ENCODE measurements around the gene SAFB2. TPM values are rescaled to one million over a fixed set of nuclear protein-coding genes. Genes with fewer than 3 reads are reported as not detected.

The SAFB2 gene
- total RNA-seq, 2 experiments from 2014 or later, result 63.5 to 76.4 TPM

DNA sequence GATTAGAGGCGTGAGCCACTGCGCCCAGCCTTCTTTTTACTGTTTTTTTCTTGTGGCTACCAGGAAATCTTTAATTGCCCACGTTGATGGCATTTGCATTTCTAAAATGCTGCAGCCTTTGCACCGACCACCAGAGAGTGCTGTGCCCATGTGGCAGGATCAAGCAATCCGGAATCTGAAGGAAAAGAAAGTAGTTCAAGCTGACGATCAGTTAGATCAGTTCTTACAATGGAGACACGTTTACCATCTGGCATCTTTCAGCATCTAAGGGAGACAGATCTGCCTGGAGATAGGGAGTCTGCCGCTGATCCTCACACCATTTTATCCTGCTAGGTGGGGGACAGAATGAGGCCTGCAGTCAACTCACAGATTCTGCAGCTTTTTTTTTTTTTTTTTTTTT, 74.7 kb downstream of the SAFB2 start:
- no peak overlapping the region for H3K27ac Mint-ChIP-seq
- peaks cover 6% of the 10 kb centered on the region for H3K27me3 Mint-ChIP-seq
- intact Hi-C loops (cut with micrococcal nuclease), result no loop called here

DNA sequence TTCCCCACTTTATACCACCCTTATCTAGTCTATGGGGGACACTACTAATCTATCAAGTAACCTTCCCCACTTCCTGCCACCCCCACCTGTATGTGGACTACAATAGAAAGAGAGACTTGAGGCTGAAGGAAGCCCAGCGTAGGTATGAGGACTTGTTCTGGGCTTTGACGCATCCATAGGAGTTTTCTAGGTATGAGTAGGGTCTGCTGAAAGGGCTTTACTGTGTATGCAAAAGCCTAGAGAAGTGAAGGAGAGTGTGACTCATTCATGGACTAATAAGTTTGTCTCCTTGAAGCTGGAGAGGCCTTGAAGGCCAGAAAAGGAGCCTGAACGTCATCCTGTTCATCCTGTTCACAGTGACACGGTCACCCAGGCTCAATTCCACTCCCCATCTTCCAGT, 76.6 kb downstream of the SAFB2 start:
- no peaks in the 10 kb centered on the region for H3K9me3 Mint-ChIP-seq
- no peak overlapping the region for H3K27ac Mint-ChIP-seq
- H3K4me3 Mint-ChIP-seq, result no peak overlapping the region
- H3K36me3 Mint-ChIP-seq, result no peaks in the 10 kb centered on the region
- H3K4me1 Mint-ChIP-seq (ENCODE audit: low read depth), result peaks cover 3% of the 10 kb centered on the region
- ChIA-PET CTCF (no interaction called here), POLR2A (no interaction called here)
- H3K27me3 Mint-ChIP-seq, result peaks cover 6% of the 10 kb centered on the region
- DNase-seq, result no peak
- intact Hi-C loops (cut with micrococcal nuclease), result no loop called here

More for the DNA sequence above, 74.7 kb downstream of the SAFB2 start:
- Mint-ChIP-seq H3K4me3 (no peak overlapping the region), H3K9me3 (no peaks in the 10 kb centered on the region), H3K4me1 (ENCODE audit: low read depth) (peaks cover 3% of the 10 kb centered on the region), H3K36me3 (no peaks in the 10 kb centered on the region)
- POLR2A ChIA-PET, result no interaction called here
- CTCF ChIA-PET, result interaction anchor here (0.8 to 1.4 kb wide), 4 partner anchors 9 to 32 kb away, joined by 3 read pairs; no protein-coding TSS in a partner anchor
- DNase-seq, result peak; percentile 41

DNA sequence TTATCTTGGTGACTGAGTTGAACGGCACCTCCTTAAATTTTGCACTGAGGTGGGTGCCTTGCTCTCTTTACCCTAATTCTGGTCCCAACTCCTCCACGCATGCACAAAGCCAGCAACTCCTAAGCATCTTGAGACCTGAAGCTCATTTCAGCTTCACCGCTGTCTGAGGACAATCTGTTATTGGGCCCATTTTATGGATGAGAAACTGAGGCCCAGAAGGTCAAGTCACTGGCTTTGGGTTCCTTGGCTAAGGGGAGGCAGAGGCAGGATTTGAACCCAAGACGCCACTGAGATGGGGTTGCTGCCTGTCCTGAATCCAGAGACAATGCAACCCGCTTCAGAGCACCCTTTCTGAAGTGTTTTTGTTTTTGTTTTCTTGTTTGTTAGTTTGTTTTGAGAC, 77.5 kb downstream of the SAFB2 start:
- Mint-ChIP-seq H3K27ac (no peak overlapping the region), H3K36me3 (no peaks in the 10 kb centered on the region), H3K4me3 (no peak overlapping the region), H3K9me3 (no peaks in the 10 kb centered on the region), H3K27me3 (peaks cover 5% of the 10 kb centered on the region), H3K4me1 (ENCODE audit: low read depth) (peaks cover 3% of the 10 kb centered on the region)
- ChIA-PET CTCF (no interaction called here), POLR2A (no interaction called here)
- intact Hi-C loops (cut with micrococcal nuclease), result no loop called here
- no peak for DNase-seq

DNA sequence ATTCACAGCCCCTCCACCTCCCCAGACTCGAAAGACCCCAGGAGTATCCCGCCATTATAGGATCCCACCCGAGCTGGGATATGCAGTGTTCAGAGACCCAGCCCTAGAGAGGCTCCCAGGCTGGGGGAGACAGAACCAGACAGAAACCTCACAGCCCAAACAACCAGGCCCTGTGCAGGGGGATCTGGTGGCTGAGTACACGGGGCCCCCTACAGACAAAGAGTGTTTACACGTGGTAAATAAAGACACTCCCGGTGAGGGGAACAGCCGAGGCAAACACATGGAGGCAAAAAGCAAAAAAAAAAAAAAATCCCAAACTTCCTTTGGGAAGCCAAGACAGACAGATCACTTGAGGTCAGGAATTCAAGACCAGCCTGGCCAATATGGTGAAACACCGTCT, 79.9 kb downstream of the SAFB2 start:
- CTCF ChIA-PET, result no interaction called here
- POLR2A ChIA-PET, result no interaction called here
- DNase-seq, result no peak
- no peaks in the 10 kb centered on the region for H3K9me3 Mint-ChIP-seq
- H3K27me3 Mint-ChIP-seq, result peaks cover 7% of the 10 kb centered on the region
- no peaks in the 10 kb centered on the region for H3K36me3 Mint-ChIP-seq
- H3K4me1 Mint-ChIP-seq (ENCODE audit: low read depth), result no peaks in the 10 kb centered on the region
- no peak overlapping the region for H3K27ac Mint-ChIP-seq
- H3K4me3 Mint-ChIP-seq, result no peak overlapping the region
- intact Hi-C loops (cut with micrococcal nuclease), result no loop called here

DNA sequence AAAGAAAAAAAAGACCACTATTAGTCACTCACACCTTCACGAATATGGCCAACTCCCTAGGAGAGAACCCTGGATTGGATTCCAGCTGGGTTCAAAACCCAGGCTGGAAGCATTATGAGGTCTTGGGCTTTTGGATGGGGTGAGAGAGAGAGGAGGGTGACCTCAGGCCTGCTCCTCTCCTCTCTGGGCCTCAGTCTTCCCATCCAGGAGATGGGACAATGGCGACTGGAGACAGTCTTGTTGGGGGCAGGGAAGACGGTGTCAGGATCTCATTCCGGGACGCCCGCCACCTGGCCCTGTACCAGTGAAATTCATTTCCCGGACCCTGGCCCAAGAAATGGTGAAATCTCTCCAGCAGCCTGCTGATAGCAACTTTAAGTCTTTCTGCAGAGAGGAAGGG, 81.1 kb downstream of the SAFB2 start:
- CTCF ChIA-PET, result no interaction called here
- H3K4me1 Mint-ChIP-seq (ENCODE audit: low read depth), result no peaks in the 10 kb centered on the region

DNA sequence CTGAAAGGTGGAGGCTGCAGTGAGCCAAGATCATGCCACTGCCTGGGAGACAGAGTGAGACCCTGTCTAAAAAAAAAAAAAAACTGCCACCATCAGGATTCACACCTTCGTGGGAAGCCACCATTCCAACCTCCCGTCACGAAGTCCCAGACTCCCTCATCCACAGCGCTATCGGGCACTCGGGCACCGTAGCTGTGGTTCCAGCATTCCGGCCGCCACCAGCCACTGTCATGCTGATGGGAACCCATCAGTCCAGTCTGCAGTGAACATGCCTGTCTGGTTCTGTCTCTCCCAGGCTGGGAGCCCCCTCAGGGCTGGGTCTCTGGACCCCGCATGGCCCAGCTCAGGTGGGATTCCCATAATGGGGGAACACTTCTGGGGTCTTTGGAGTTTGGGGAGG, 82.4 kb downstream of the SAFB2 start:
- intact Hi-C loops (cut with micrococcal nuclease), result no loop called here
- Mint-ChIP-seq H3K4me1 (ENCODE audit: low read depth) (no peaks in the 10 kb centered on the region), H3K27me3 (peaks cover 13% of the 10 kb centered on the region), H3K36me3 (peaks cover under 1% of the 10 kb centered on the region), H3K27ac (no peak overlapping the region), H3K4me3 (no peak overlapping the region), H3K9me3 (peaks cover 7% of the 10 kb centered on the region)
- no peak for DNase-seq
- ChIA-PET CTCF (interaction anchor here (1.2 kb wide), 1 partner anchor 21 kb away, joined by 3 read pairs; no protein-coding TSS in a partner anchor), POLR2A (no interaction called here)

More for the DNA sequence above, 81.1 kb downstream of the SAFB2 start:
- POLR2A ChIA-PET, result no interaction called here
- DNase-seq, result no peak
- no peak overlapping the region for H3K27ac Mint-ChIP-seq
- intact Hi-C loops (cut with micrococcal nuclease), result no loop called here
- H3K9me3 Mint-ChIP-seq, result no peaks in the 10 kb centered on the region
- H3K4me3 Mint-ChIP-seq, result no peak overlapping the region
- peaks cover 11% of the 10 kb centered on the region for H3K27me3 Mint-ChIP-seq
- no peaks in the 10 kb centered on the region for H3K36me3 Mint-ChIP-seq

- ChIA-PET POLR2A (no interaction called here), CTCF (no interaction called here)
- Mint-ChIP-seq H3K36me3 (peaks cover 7% of the 10 kb centered on the region), H3K27me3 (peaks cover 16% of the 10 kb centered on the region), H3K4me3 (no peak overlapping the region), H3K9me3 (peaks cover 23% of the 10 kb centered on the region), H3K27ac (no peak overlapping the region), H3K4me1 (ENCODE audit: low read depth) (no peaks in the 10 kb centered on the region)
- DNase-seq, result no peak
- intact Hi-C loops (cut with micrococcal nuclease), result no loop called here
Measured at GRCh38 chr19:5537870-5538269, 84.7 kb downstream of the SAFB2 start.

Other genes starting within 250 kb of the SAFB2 start
- gene ZNRF4, start 167.4 kb downstream of the SAFB2 start, total RNA-seq, result not detected
- gene TINCR, start 54.8 kb downstream of the SAFB2 start, total RNA-seq, result 1 to 10 TPM; 1.0 to 1.1 TPM
- 100 to 1,000 TPM; 103 to 113 TPM for gene SAFB, start 307 bp upstream of the SAFB2 start, total RNA-seq
- 10 to 100 TPM; 50.9 to 55.3 TPM for gene MICOS13, start 57.7 kb upstream of the SAFB2 start, total RNA-seq
- gene HSD11B1L, start 58.3 kb upstream of the SAFB2 start, total RNA-seq, result 1 to 10 TPM; 3.8 to 4.1 TPM
- 1,000 to 10,000 TPM; 1,487 to 1,524 TPM for gene RPL36, start 67.5 kb upstream of the SAFB2 start, total RNA-seq
- gene LONP1, start 97.4 kb upstream of the SAFB2 start, total RNA-seq, result 100 to 1,000 TPM; 178 to 181 TPM
- not detected for gene CATSPERD, start 97.9 kb upstream of the SAFB2 start, total RNA-seq
- 1 to 10 TPM; 2.2 to 2.6 TPM for gene PRR22, start 162.0 kb upstream of the SAFB2 start, total RNA-seq
- gene DUS3L, start 168.4 kb upstream of the SAFB2 start, total RNA-seq, result 10 to 100 TPM; 41.9 to 44.4 TPM
- under 1 TPM; 0.22 to 0.97 TPM for gene NRTN, start 182.3 kb upstream of the SAFB2 start, total RNA-seq
- not detected for gene FUT6, start 216.9 kb upstream of the SAFB2 start, total RNA-seq
- gene FUT3, start 228.7 kb upstream of the SAFB2 start, total RNA-seq, result not detected
- gene FUT5, start 247.8 kb upstream of the SAFB2 start, total RNA-seq, result under 1 TPM; 0.15 to 0.24 TPM

Data from activated CD4-positive, alpha-beta memory T cell treated with anti-CD3 and anti-CD28 coated beads for 36 hours (primary cell).